ENCODE results near the gene GSAP. TPM values are rescaled to one million over a fixed set of nuclear protein-coding genes. Genes with fewer than 3 reads are reported as not detected.

Gene GSAP
- total and polyA plus RNA-seq, 2 donors (not counting 3 experiments of a cell fraction or from before 2014, with no cell fraction given): 2.3 to 5.8 TPM

DNA sequence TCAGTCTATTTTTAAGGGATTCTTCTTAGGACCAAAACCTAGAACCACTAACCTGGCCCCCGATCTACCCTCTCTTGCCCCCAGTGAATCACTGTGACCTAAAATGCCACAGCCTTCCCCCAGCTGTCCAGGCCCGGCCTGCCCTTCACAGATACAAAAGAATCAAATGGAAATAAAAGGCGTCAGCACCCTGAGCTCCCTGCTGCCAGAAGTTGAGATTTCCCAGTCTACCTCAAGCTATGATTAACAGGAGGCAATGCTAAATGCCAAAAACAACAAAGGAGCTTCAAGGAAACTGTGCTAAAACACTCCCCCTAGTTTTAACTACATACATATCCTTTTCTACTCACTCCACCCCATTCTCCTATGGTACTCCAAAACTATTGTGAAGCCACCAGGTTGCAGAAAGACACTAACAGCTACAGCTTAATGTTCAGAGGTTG lies 67.8 kb downstream of the GSAP start:
- Histone ChIP-seq H3K9me3 (replicated peaks; ENCODE audit: control insufficient read depth, insufficient read depth, low read length) (no peaks in the 10 kb centered on the region), H3K79me2 (ENCODE audit: control insufficient read depth, insufficient read depth, low read length) (no peaks in the 10 kb centered on the region), H3K36me3 (ENCODE audit: control insufficient read depth in 2 of 2, extremely low read depth in 1 of 2, insufficient read depth in 2 of 2, low read length in 2 of 2) (no peaks in the 10 kb centered on the region), H3K9ac (replicated peaks; ENCODE audit: extremely low read depth, insufficient read depth, low read length) (no peak overlapping the region), H3K9me1 (replicated peaks; ENCODE audit: control insufficient read depth, extremely low read depth, insufficient read depth, low read length) (no peaks in the 10 kb centered on the region), H3K27ac (ENCODE audit: insufficient read depth, low read depth, low read length) (no peak overlapping the region), H3K4me2 (ENCODE audit: insufficient read depth, low read length) (peak overlapping the region; percentile 23), H3K4me3 (replicated peaks in 1 of 3; ENCODE audit: insufficient read depth in 1 of 3, low read depth in 1 of 3, low read length in 3 of 3) (no peak overlapping the region), H3K27me3 (ENCODE audit: control insufficient read depth in 2 of 2, insufficient read depth in 2 of 2, low read length in 2 of 2) (no peaks in the 10 kb centered on the region), H2AFZ (ENCODE audit: low read depth, low read length) (peak overlapping the region; percentile 65), H4K20me1 (replicated peaks; ENCODE audit: control insufficient read depth, extremely low read depth, insufficient read depth, low read length) (no peaks in the 10 kb centered on the region), H3K4me1 (ENCODE audit: control insufficient read depth, extremely low read depth, insufficient read depth, low read length) (peaks cover 22% of the 10 kb centered on the region)
- FAIRE-seq (peak; percentile 77), DNase-seq (ENCODE audit: low read depth, low spot score) (peak; percentile 91)
- ChIA-PET CTCF (interaction anchor here (0.7 to 1.9 kb wide), 11 partner anchors 16 to 303 kb away, joined by 3 to 19 read pairs (median 4); no protein-coding TSS in a partner anchor), POLR2A (interaction anchor here (1.2 kb wide), 1 partner anchor 189 kb away, joined by 6 read pairs; the partner anchor contains the start of gene PTPN12)
- TF ChIP-seq POLR2A (IDR thresholded peaks at IDR 0.05; ENCODE audit: low read depth, low read length) (no peak), JUN (IDR thresholded peaks at IDR 0.05; ENCODE audit: borderline replicate concordance, insufficient read depth, insufficient read length, low read depth) (no peak), GATA2 (IDR thresholded peaks at IDR 0.05; ENCODE audit: insufficient read depth, insufficient read length, low read depth, low read length) (no peak), MYC (IDR thresholded peaks at IDR 0.05; ENCODE audit: low read depth, low read length) (no peak), FOS (IDR thresholded peaks at IDR 0.05; ENCODE audit: borderline replicate concordance, insufficient read depth, low read length) (peak; percentile 16), POLR2AphosphoS5 (IDR thresholded peaks at IDR 0.05; ENCODE audit: insufficient read depth, low read depth, low read length) (no peak)
- TF ChIP-seq, protein P1, sequence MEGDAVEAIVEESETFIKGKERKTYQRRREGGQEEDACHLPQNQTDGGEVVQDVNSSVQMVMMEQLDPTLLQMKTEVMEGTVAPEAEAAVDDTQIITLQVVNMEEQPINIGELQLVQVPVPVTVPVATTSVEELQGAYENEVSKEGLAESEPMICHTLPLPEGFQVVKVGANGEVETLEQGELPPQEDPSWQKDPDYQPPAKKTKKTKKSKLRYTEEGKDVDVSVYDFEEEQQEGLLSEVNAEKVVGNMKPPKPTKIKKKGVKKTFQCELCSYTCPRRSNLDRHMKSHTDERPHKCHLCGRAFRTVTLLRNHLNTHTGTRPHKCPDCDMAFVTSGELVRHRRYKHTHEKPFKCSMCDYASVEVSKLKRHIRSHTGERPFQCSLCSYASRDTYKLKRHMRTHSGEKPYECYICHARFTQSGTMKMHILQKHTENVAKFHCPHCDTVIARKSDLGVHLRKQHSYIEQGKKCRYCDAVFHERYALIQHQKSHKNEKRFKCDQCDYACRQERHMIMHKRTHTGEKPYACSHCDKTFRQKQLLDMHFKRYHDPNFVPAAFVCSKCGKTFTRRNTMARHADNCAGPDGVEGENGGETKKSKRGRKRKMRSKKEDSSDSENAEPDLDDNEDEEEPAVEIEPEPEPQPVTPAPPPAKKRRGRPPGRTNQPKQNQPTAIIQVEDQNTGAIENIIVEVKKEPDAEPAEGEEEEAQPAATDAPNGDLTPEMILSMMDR (IDR thresholded peaks at IDR 0.05; ENCODE audit: extremely low read depth in 1 of 2, insufficient read depth in 1 of 2, low read depth in 1 of 2, low read length in 2 of 2): no peak
- TF ChIP-seq, protein P2, sequence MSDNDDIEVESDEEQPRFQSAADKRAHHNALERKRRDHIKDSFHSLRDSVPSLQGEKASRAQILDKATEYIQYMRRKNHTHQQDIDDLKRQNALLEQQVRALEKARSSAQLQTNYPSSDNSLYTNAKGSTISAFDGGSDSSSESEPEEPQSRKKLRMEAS (IDR thresholded peaks at IDR 0.05; ENCODE audit: insufficient read depth, insufficient read length): no peak
- dilution Hi-C loops (cut with MboI; ENCODE audit: extremely low pct_ligation_motif_present, low sequenced_read_pairs) (no loop called here), intact Hi-C loops (cut with micrococcal nuclease) (loop anchor here (2.0 to 5.0 kb wide), 2 partner anchors 64 to 188 kb away; partner anchors contain the start of gene PTPN12)
- BruUV-seq (replicated peaks): no TSS peak

Measured in endothelial cell of umbilical vein (primary cell).